ENCODE measurements around the gene FAM3D. TPM values are rescaled to one million over a fixed set of nuclear protein-coding genes. Genes with fewer than 3 reads are reported as not detected.

Gene FAM3D
- total RNA-seq, 1 experiment from 2014 or later = 0.32 TPM

DNA sequence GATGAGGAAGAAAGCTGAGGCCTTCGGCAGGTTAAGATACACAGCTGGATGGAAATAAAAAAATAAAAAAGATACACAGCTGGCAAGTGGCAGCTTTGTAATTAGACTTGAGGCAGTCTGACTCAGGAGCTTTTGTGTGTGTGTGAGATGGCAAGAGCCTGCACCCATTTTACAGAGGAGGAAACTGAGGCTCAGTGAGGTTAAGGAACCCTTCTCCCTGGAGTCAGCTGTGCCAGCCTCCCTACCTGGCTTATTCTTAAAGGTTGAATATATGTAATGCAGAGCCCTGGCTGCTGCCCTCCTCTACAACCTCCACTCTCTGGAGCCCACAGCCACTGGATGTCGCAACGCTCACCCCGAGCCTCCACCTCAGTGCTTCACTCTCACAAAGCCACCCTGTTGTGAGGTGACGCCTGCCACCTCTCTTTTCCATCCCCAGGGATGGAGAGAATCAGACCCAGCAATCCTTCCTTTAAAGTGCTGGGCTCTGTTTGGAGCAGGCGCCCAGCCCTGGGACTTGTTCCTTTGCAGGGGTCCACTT is 68.7 kb downstream of the FAM3D start:
- ChIA-PET CTCF (interaction anchor here (1.5 kb wide), 1 partner anchor 13 kb away, joined by 5 read pairs; no protein-coding TSS in a partner anchor), POLR2A (no interaction called here), RAD21 (ENCODE audit: low non-redundant PET in 1 of 2, low total read pairs in 2 of 2, uncharacterized antibody in 2 of 2, unreplicated experiment in 2 of 2) (no interaction called here)
- Histone ChIP-seq H3K27ac (ENCODE audit: low read depth, low read length) (no peak overlapping the region), H4K20me1 (ENCODE audit: insufficient read depth) (no peaks in the 10 kb centered on the region), H3K4me3 (replicated peaks in 1 of 2; ENCODE audit: low read depth in 1 of 2, low read length in 2 of 2) (no peak overlapping the region), H2AFZ (ENCODE audit: low read depth, low read length, poor library complexity, severe bottlenecking) (no peak overlapping the region), H3K4me2 (ENCODE audit: low read length) (no peak overlapping the region), H3K9ac (ENCODE audit: low read length) (no peak overlapping the region), H3K36me3 (ENCODE audit: control insufficient read depth in 1 of 2, insufficient read depth in 2 of 2, low read length in 2 of 2) (no peaks in the 10 kb centered on the region), H3K9me3 (ENCODE audit: control insufficient read depth in 1 of 2, insufficient read depth in 1 of 2, low read depth in 1 of 2, low read length in 2 of 2) (no peaks in the 10 kb centered on the region), H3K79me2 (ENCODE audit: insufficient read depth, low read length) (no peaks in the 10 kb centered on the region), H3K9me2 (ENCODE audit: insufficient read depth) (no peaks in the 10 kb centered on the region), H3K27me3 (ENCODE audit: insufficient read depth, low read length) (peaks cover 28% of the 10 kb centered on the region), H3K4me1 (ENCODE audit: control insufficient read depth in 1 of 2, insufficient read depth in 2 of 2, low read length in 2 of 2) (no peaks in the 10 kb centered on the region)
- ATAC-seq = no peak
- BruUV-seq (replicated peaks) = no TSS peak
- TF ChIP-seq JUND (IDR thresholded peaks at IDR 0.05) (no peak), ZNF274 (IDR thresholded peaks at IDR 0.05; ENCODE audit: low read depth, low read length) (no peak), CEBPB (IDR thresholded peaks at IDR 0.05; ENCODE audit: low read depth) (no peak), ELF1 (IDR thresholded peaks at IDR 0.05; ENCODE audit: borderline replicate concordance, low read depth) (no peak), POLR2A (IDR thresholded peaks at IDR 0.05; ENCODE audit: borderline replicate concordance, extremely low read depth, insufficient read depth, insufficient read length) (no peak), EGR1 (IDR thresholded peaks at IDR 0.05; ENCODE audit: low read depth) (no peak), RAD21 (IDR thresholded peaks at IDR 0.05; ENCODE audit: low read depth) (no peak), SIN3A (IDR thresholded peaks at IDR 0.05; ENCODE audit: low read depth) (no peak), CBX3 (IDR thresholded peaks at IDR 0.05; ENCODE audit: low read depth) (no peak), YY1 (IDR thresholded peaks at IDR 0.05; ENCODE audit: extremely low read depth, insufficient replicate concordance, low read depth, low read length) (no peak), SRF (IDR thresholded peaks at IDR 0.05; ENCODE audit: low read depth) (no peak), SP1 (IDR thresholded peaks at IDR 0.05; ENCODE audit: low read depth) (no peak), EZH2phosphoT487 (IDR thresholded peaks at IDR 0.05; ENCODE audit: borderline replicate concordance) (no peak), TCF7L2 (IDR thresholded peaks at IDR 0.05; ENCODE audit: borderline replicate concordance, extremely low read depth, insufficient read depth, insufficient read length) (no peak), POLR2AphosphoS5 (IDR thresholded peaks at IDR 0.05; ENCODE audit: low read depth, low read length) (no peak), ZFX (IDR thresholded peaks at IDR 0.05) (no peak)
- TF ChIP-seq, protein P1, sequence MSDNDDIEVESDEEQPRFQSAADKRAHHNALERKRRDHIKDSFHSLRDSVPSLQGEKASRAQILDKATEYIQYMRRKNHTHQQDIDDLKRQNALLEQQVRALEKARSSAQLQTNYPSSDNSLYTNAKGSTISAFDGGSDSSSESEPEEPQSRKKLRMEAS (IDR thresholded peaks at IDR 0.05) = no peak
- TF ChIP-seq, protein P2, sequence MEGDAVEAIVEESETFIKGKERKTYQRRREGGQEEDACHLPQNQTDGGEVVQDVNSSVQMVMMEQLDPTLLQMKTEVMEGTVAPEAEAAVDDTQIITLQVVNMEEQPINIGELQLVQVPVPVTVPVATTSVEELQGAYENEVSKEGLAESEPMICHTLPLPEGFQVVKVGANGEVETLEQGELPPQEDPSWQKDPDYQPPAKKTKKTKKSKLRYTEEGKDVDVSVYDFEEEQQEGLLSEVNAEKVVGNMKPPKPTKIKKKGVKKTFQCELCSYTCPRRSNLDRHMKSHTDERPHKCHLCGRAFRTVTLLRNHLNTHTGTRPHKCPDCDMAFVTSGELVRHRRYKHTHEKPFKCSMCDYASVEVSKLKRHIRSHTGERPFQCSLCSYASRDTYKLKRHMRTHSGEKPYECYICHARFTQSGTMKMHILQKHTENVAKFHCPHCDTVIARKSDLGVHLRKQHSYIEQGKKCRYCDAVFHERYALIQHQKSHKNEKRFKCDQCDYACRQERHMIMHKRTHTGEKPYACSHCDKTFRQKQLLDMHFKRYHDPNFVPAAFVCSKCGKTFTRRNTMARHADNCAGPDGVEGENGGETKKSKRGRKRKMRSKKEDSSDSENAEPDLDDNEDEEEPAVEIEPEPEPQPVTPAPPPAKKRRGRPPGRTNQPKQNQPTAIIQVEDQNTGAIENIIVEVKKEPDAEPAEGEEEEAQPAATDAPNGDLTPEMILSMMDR (IDR thresholded peaks at IDR 0.05 in 2 of 3, conservative IDR thresholded peaks at IDR 0.05 in 1 of 3; ENCODE audit: borderline replicate concordance in 1 of 3, insufficient read depth in 1 of 3, low read depth in 2 of 3, low read length in 2 of 3) = no peak
- intact Hi-C loops (cut with micrococcal nuclease) = no loop called here
- no peak for DNase-seq (ENCODE audit: low read depth, low spot score)
